Adipose tissue (tissue), 3 donors: ENCODE results near the gene TGFBR2. TPM values are rescaled to one million over a fixed set of nuclear protein-coding genes. Genes with fewer than 3 reads are reported as not detected.
"Not testable (repeated sequence)": the region's sequence is repeated elsewhere in the genome, so short reads cannot be mapped to it uniquely, and the experiment has no call there.

Source experiments
- H3K27ac ChIP-seq: one replicate; pipeline ENCODE4 v1.5.1; 2013; ENCODE audit warnings: low read depth, low read length
- WGBS, 3 donors: extraction: QIAGEN DNeasy Blood & Tissue Kit; methylation state at CpG; one replicate each; pipeline ENCODE4 v1.1.7; 2013; 5-methylcytosine and 5-hydroxymethylcytosine counted together
- polyA plus RNA-seq, 3 donors: library from polyadenylated mRNA; stranded (reverse); fragments of 200-250 nt; gene quantifications; one replicate each; pipeline ENCODE4 v1.2.3, GENCODE V29; 2013
- donor health status: healthy with polysubstance abuse.
- donor health status: Bipolar disorder and iron deficiency.
- donor health status: healthy.

The TGFBR2 gene
- polyA plus RNA-seq, 3 donors: 47.6 to 197 (median 125) TPM

DNA sequence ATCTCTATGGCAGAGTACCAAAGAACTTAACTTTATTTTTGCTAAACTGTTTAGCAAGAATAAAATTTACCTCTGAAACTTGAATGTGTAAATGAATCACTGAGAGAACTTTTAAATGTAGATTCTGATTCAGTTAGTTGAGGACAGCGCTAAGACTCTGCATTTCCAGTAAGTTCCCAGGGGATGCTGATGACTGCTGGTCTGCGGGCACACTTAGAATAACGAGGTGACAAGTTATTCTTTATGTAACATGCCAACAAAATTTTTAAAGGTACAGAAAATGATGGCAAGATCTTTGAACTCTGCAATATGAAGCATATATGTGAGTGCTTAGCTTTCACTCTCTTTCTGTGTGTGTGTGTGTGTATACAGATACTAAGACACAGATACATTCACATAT, 56.4 kb downstream of the TGFBR2 start:
- H3K27ac ChIP-seq: no peak overlapping the region
- WGBS, 3 donors: 46 to 63% (median 51%) methylated on average over 3 of the region's 3 CpGs

DNA sequence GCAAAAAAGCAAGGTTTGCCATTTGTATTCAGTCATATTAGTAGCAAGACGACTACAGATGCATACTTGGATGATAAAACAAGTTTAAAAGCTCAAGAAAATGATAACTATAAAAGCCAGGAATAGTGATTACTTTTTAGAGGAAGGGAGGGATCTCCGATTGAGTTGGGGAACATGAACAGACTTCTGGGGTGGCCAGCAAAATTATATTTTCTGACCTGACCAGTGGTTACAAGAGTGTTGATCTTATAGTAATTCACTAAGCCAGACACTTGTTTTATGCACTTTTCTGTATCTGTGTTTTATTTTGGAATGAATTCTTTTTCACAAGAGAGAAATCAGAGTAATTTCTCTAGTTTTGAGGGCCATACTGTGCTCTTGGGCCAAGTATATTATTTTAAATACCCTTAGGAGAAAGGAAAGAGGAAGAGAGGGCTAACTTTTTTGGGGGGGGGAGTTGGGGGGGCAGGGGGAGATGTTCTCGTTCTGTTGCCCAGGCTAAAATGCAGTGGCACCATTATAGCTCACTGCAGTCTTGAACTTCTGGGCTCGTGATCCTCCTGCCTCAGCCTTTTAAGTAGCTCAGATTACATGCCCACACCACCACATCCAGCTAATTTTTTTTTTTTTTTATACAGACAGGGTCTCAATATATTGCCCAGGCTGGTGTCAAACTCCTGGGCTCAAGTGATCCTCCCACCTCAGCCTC, 57.3 kb downstream of the TGFBR2 start:
- H3K27ac ChIP-seq: no peak overlapping the region
- WGBS, 3 donors: 75 to 88% (median 76%) methylated on average over 4 of the region's 4 CpGs

DNA sequence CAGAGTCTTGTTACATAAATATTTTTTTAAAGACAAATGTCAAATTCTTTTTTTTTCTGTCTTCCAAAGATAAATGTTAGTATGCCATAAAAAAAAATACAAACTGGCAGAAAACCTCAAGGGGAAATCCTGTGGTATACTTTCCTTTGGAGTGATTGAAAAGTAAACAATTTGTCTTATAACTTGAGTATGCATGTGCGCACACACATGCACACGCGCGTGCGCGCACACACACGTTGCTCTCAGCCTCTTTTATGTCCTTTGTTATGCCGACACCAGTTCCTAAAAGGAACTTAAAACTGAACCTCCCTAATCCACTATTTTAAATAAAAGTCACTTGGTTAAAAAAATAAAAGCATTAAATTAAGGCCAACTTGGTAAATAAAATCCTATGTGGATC, 58.1 kb downstream of the TGFBR2 start:
- 51 to 90% (median 58%) methylated on average over 8 of the region's 8 CpGs for WGBS, 3 donors
- no peak overlapping the region for H3K27ac ChIP-seq

GRCh38 chr3:30664884-30665283, 58.5 kb downstream of the TGFBR2 start:
- H3K27ac ChIP-seq: no peak overlapping the region
- WGBS, 3 donors: 34 to 74% (median 43%) methylated on average over 6 of the region's 6 CpGs

GRCh38 chr3:30665539-30665938, 59.1 kb downstream of the TGFBR2 start:
- 86 to 95% (median 90%) methylated on average over 2 of the region's 2 CpGs for WGBS, 3 donors

GRCh38 chr3:30666572-30667279, 60.3 kb downstream of the TGFBR2 start:
- no peak overlapping the region for H3K27ac ChIP-seq
- 67 to 79% (median 69%) methylated on average over 7 of the region's 7 CpGs for WGBS, 3 donors

More at GRCh38 chr3:30665539-30665938, 59.1 kb downstream of the TGFBR2 start:
- no peak overlapping the region for H3K27ac ChIP-seq

GRCh38 chr3:30667280-30667651, 60.9 kb downstream of the TGFBR2 start:
- WGBS, 3 donors: 32 to 71% (median 32%) methylated on average over 1 of the region's 1 CpG
- H3K27ac ChIP-seq: no peak overlapping the region

GRCh38 chr3:30668051-30668609, 61.7 kb downstream of the TGFBR2 start:
- 80 to 83% (median 80%) methylated on average over 5 of the region's 5 CpGs for WGBS, 3 donors

DNA sequence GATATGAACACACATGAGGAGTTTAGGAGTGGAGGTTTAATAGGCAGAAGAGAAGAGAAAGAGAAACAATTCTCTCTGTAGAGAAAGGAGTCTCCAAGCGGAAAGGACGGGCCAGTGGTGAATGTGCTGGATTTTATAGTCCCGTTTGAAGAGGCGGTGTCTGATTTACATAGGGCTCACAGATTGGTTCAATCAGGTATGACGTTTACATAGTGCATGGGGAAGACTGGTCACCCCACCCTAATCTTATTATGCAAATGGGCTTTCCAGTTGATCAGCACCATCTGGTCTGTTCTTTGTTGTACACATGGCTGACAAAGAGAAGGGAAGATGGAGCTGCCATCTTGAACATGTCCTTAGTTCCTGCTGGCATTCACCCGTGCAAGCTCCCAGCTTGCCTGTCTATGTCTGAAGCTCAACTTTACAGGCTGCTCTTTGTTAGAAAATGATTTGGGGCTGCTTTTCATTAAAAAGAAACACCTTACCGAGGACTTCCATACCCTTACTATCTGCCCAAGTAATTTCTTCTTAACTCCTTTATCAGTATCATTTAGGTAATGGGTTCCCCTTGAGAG, 63.0 kb downstream of the TGFBR2 start:
- H3K27ac ChIP-seq: not testable (repeated sequence)
- WGBS, 3 donors: 96 to 97% (median 97%) methylated on average over 7 of the region's 7 CpGs

More at GRCh38 chr3:30668051-30668609, 61.7 kb downstream of the TGFBR2 start:
- no peak overlapping the region for H3K27ac ChIP-seq

DNA sequence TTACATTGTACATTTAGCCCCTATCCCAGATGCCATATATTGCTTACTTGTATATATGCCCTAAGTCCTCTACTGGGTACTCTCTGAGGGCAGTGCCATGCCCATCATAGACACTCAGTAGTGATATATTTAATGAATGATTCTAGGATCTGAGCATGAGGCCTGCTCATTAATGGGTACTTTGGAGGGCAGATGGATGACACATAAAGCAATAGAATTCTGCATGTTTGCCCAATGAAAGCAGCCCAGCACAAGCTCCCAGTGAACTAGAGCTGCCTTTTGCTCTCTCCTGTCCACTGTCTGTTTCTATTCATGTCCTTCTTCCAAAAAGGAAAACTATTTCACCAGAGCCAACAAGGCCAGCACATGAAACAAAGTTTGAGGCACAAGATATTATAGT, 63.9 kb downstream of the TGFBR2 start:
- H3K27ac ChIP-seq: no peak overlapping the region

- H3K27ac ChIP-seq: no peak overlapping the region
- WGBS, 3 donors: 95 to 97% (median 96%) methylated on average over 20 of the region's 20 CpGs
Measured at GRCh38 chr3:30671527-30672286, 65.3 kb downstream of the TGFBR2 start.

GRCh38 chr3:30672287-30672735, 65.9 kb downstream of the TGFBR2 start:
- no peak overlapping the region for H3K27ac ChIP-seq
- WGBS, 3 donors: 94 to 100% (median 95%) methylated on average over 4 of the region's 4 CpGs

DNA sequence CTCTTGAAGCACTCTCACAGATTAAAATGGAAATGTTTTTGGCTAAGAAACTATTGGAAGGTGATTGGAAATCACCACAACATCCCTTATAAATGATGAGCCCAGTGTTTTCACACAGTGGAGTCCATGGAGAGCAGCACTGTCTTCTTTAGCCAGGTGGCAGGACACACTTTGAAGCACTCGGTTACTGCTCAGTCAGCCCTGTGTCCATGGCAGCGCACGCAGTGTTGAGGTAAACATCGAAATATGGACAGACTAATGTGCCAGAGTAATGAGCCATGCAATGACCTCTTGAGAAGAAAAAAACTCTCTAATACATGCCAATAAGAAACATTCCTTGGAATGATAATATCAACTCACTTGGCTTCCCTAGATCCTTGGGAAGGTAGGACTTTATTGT, 66.6 kb downstream of the TGFBR2 start:
- 68 to 96% (median 85%) methylated on average over 4 of the region's 4 CpGs for WGBS, 3 donors
- H3K27ac ChIP-seq: no peak overlapping the region

DNA sequence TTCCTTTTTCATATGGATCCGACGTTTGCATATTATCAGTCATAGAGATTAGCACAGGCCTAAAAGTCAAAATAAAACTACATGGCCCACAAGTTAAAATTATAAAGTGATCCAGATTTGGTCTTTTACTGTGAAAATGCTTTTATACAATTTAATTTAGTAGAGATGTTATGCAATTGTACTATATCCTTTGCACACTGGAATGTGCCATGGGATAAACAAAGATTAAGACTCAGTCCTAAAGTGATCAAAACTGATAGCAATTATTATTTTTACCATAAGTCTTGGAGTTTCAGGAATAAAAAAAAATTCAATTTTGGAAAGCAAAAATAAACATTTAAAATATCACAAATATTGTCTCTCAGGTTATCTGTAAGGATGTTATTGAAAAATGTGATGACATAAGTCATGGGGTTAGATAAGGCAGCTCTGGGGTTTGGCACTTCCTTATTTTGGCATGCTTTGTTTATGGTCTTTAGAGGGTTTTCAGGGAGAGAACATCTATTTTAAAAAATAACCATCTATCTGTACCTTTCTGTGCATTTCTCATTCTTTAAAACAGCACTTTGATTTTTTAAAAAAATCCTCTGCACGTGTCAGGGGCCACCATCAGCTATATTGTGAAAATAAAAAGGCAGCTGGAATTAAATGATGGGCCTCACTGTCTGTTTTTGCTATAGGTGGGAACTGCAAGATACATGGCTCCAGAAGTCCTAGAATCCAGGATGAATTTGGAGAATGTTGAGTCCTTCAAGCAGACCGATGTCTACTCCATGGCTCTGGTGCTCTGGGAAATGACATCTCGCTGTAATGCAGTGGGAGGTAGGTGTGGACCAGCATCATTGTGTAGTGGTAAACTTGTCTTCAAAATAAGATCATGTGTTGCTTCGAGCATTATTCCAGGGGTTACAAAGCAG, 67.3 kb downstream of the TGFBR2 start:
- no peak overlapping the region for H3K27ac ChIP-seq
- 76 to 90% (median 76%) methylated on average over 6 of the region's 6 CpGs for WGBS, 3 donors

GRCh38 chr3:30675006-30675405, 68.6 kb downstream of the TGFBR2 start:
- no peak overlapping the region for H3K27ac ChIP-seq
- 97 to 100% (median 98%) methylated on average over 2 of the region's 2 CpGs for WGBS, 3 donors

DNA sequence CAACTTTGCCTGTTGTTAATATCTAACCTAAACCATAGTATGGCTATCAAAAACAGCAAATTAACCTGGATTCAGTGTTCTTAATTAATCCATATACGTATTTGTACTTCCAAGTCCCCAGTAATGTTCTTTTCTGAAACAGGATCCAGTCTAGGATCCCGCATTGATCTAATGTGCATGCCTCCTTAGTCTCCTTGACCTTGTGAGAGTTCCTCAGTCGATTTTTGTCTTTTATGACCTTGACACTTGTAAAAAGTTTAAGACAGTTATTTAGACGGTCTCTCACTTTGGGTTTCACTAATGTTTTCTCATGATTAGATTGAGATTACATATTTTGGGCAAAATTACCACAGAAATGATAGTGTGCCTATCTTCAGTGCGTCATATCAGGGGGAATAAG, 69.4 kb downstream of the TGFBR2 start:
- no peak overlapping the region for H3K27ac ChIP-seq
- 84 to 92% (median 89%) methylated on average over 5 of the region's 5 CpGs for WGBS, 3 donors

DNA sequence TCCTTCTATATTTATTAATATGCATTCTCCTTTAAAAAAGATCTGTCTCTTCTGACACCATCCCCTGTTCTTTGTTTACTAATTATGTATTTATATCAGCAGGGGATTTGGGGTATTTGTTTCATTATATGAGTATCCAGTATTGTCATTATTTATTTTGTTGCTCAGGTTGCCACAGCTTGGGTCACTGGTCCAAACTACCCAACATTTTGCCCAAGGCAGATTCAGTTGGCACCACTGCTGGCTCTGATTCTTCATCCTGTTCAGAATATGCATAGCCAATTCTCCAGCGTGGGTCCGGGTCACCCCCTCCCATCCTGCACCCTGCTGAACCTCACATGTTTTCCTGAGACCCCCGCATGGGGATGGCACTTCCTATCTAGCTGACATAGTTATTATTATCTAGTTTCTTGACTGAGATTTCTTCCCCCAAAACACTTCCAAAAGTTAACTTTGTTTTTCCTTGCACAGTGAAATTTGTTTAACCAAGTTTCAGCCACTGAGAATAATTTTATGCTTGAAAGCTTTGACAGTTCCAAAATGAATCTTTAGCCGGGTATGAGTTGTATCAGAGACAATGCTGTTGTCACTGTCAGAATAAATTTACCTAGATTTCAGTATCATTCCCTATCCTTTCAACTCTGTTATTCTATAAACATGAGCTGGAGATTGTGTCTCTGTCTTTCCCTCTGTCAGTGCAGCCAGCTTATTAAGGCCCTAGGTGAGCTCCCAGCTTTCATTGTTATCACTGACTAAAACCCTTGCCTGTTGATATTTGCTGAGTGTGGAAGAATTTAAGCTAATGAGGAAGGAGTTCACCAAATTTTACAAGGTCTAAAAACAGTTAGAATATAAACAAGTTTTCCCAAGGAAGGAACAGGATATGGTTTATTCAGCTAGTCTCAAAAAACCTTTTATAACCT, 70.3 kb downstream of the TGFBR2 start:
- H3K27ac ChIP-seq: no peak overlapping the region
- 80 to 87% (median 81%) methylated on average over 4 of the region's 4 CpGs for WGBS, 3 donors
